ENCODE results near the gene SERPINF2. TPM values are rescaled to one million over a fixed set of nuclear protein-coding genes. Genes with fewer than 3 reads are reported as not detected.
"Not testable (repeated sequence)": the region's sequence is repeated elsewhere in the genome, so short reads cannot be mapped to it uniquely, and the experiment has no call there.

Gene SERPINF2
- total and polyA plus RNA-seq, 4 donors = 13.7 to 78.9 (median 58.0) TPM

- peak overlapping the region in 1 of 2 donors; percentile 65 for H3K27ac ChIP-seq (ENCODE audit: low read depth in 1 of 2, low read length in 1 of 2)
- H3K9ac ChIP-seq (ENCODE audit: insufficient read depth in 1 of 2, low read length in 2 of 2) = peak overlapping the region in 1 of 2 donors; percentile 32
- ATAC-seq (ENCODE audit: insufficient read depth, low FRiP score) (no peak), DNase-seq (peak; percentile 64 to 82 (median 81))
- H3K4me1 ChIP-seq (ENCODE audit: control insufficient read depth in 5 of 5, insufficient read depth in 5 of 5, low read length in 5 of 5) = peaks cover 0 to 22% (median 8%) of the 10 kb centered on the region in 5 donors
- H3K27me3 ChIP-seq (ENCODE audit: control insufficient read depth in 3 of 3, insufficient read depth in 3 of 3, low read length in 2 of 3) = no peaks in the 10 kb centered on the region
- H3K36me3 ChIP-seq (ENCODE audit: control insufficient read depth in 4 of 4, insufficient read depth in 4 of 4, low read length in 4 of 4) = no peaks in the 10 kb centered on the region
- TF ChIP-seq CTCF (IDR thresholded peaks at IDR 0.05; ENCODE audit: control extremely low read depth, extremely low read depth) = no peak
- H3K9me3 ChIP-seq (ENCODE audit: control insufficient read depth in 4 of 4, insufficient read depth in 3 of 4, low read length in 3 of 4) = no peaks in the 10 kb centered on the region
- 36% methylated on average over 19 to 21 of the region's 21 CpGs for WGBS, 2 donors
- H3K4me3 ChIP-seq = no peak overlapping the region
Measured at GRCh38 chr17:1769822-1770477, 27.3 kb downstream of the SERPINF2 start.

GRCh38 chr17:1773000-1773695 lies 30.5 kb downstream of the SERPINF2 start:
- peaks cover 4 to 10% (median 8%) of the 10 kb centered on the region in 4 donors for H3K36me3 ChIP-seq (ENCODE audit: control insufficient read depth in 4 of 4, insufficient read depth in 4 of 4, low read length in 4 of 4)
- peak overlapping the region in 1 of 2 donors; percentile 55 for H3K9ac ChIP-seq (ENCODE audit: insufficient read depth in 1 of 2, low read length in 2 of 2)
- not testable (repeated sequence) for H3K4me3 ChIP-seq; H3K27ac ChIP-seq (ENCODE audit: low read depth in 1 of 2, low read length in 1 of 2); ATAC-seq (ENCODE audit: insufficient read depth, low FRiP score); H3K27me3 ChIP-seq (ENCODE audit: control insufficient read depth in 3 of 3, insufficient read depth in 3 of 3, low read length in 2 of 3); H3K9me3 ChIP-seq (ENCODE audit: control insufficient read depth in 4 of 4, insufficient read depth in 3 of 4, low read length in 3 of 4)
- DNase-seq = peak in 1 of 3 donors; percentile 14
- H3K4me1 ChIP-seq (ENCODE audit: control insufficient read depth in 5 of 5, insufficient read depth in 5 of 5, low read length in 5 of 5) = peaks cover 0 to 22% (median 10%) of the 10 kb centered on the region in 5 donors
- WGBS, 2 donors = 76 to 87% methylated on average over 12 of the region's 12 CpGs

GRCh38 chr17:1773696-1774181 lies 31.1 kb downstream of the SERPINF2 start:
- Histone ChIP-seq H3K4me3 (no peak overlapping the region), H3K27ac (ENCODE audit: low read depth in 1 of 2, low read length in 1 of 2) (no peak overlapping the region), H3K36me3 (ENCODE audit: control insufficient read depth in 4 of 4, insufficient read depth in 4 of 4, low read length in 4 of 4) (peaks cover 4 to 15% (median 8%) of the 10 kb centered on the region in 4 donors), H3K4me1 (ENCODE audit: control insufficient read depth in 5 of 5, insufficient read depth in 5 of 5, low read length in 5 of 5) (peaks cover 0 to 22% (median 12%) of the 10 kb centered on the region in 5 donors), H3K9me3 (ENCODE audit: control insufficient read depth in 4 of 4, insufficient read depth in 3 of 4, low read length in 3 of 4) (no peaks in the 10 kb centered on the region), H3K27me3 (ENCODE audit: control insufficient read depth in 3 of 3, insufficient read depth in 3 of 3, low read length in 2 of 3) (no peaks in the 10 kb centered on the region), H3K9ac (ENCODE audit: insufficient read depth in 1 of 2, low read length in 2 of 2) (peak overlapping the region in 1 of 2 donors; percentile 55)
- DNase-seq = peak; percentile 86 to 91 (median 90)
- ATAC-seq (ENCODE audit: insufficient read depth, low FRiP score) = no peak
- no peak for TF ChIP-seq CTCF (IDR thresholded peaks at IDR 0.05; ENCODE audit: control extremely low read depth, extremely low read depth)
- 38 to 45% methylated on average over 7 of the region's 7 CpGs for WGBS, 2 donors
